GM10248 (cell line): ENCODE data around the gene ACAD10.

ENCODE experiments used
- CTCF ChIA-PET: fragments of 300-600 bp; sonication (Branson Sonifier 250); formaldehyde crosslinking; extraction: SDS; loops from one replicate; lab custom pipeline; 2021; ENCODE audit warnings: antibody characterized with exemption; lab: Yijun Ruan, JAX
- POLR2A ChIA-PET: fragments of 350-650 bp; sonication (Branson Sonifier 250); formaldehyde crosslinking; extraction: SDS; loops from one replicate; lab custom pipeline; 2020; ENCODE audit warnings: antibody characterized with exemption; lab: Yijun Ruan, JAX
- DNase-seq: peaks from one replicate; pipeline ENCODE4 v3.0.0; 2012; ENCODE audit errors: extremely low spot score
- CTCF ChIP-seq: IDR thresholded peaks from 2 replicates; pipeline ENCODE4 v1.5.1; 2012; ENCODE audit warnings: mild to moderate bottlenecking, low read depth; ENCODE audit errors: extremely low read depth, missing control alignments, control extremely low read depth

ACAD10 gene

GRCh38 chr12:111776836-111777344 is 91.0 kb downstream of the ACAD10 start:
- no peak for TF ChIP-seq CTCF
- ChIA-PET CTCF (interaction anchor here (0.7 to 1.5 kb wide), 5 partner anchors 9 to 36 kb away, joined by 3 to 7 read pairs (median 4); no protein-coding TSS in a partner anchor), POLR2A (interaction anchor here (0.6 kb wide), 1 partner anchor 626 kb away, joined by 4 read pairs; no protein-coding TSS in a partner anchor)
- no peak for DNase-seq

- ChIA-PET CTCF (interaction anchor here (0.7 to 1.5 kb wide), 5 partner anchors 10 to 35 kb away, joined by 3 to 7 read pairs (median 4); no protein-coding TSS in a partner anchor), POLR2A (interaction anchor here (0.6 kb wide), 1 partner anchor 626 kb away, joined by 4 read pairs; no protein-coding TSS in a partner anchor)
- no peak for DNase-seq
- TF ChIP-seq CTCF: no peak
These were observed 91.6 kb downstream of the ACAD10 start for GRCh38 chr12:111777345-111778045.

GRCh38 chr12:111780166-111780565 is 94.3 kb downstream of the ACAD10 start:
- CTCF ChIA-PET: no interaction called here
- no peak for DNase-seq
- POLR2A ChIA-PET: no interaction called here
- TF ChIP-seq CTCF: no peak

GRCh38 chr12:111780615-111781014 is 94.8 kb downstream of the ACAD10 start:
- DNase-seq: no peak
- TF ChIP-seq CTCF: no peak
- CTCF ChIA-PET: interaction anchor here (0.9 kb wide), 1 partner anchor 9 kb away, joined by 3 read pairs; no protein-coding TSS in a partner anchor
- POLR2A ChIA-PET: no interaction called here

GRCh38 chr12:111781085-111781658 is 95.3 kb downstream of the ACAD10 start:
- DNase-seq: no peak
- no peak for TF ChIP-seq CTCF
- CTCF ChIA-PET: interaction anchor here (0.9 to 1.6 kb wide), 2 partner anchors 10 to 32 kb away, joined by 3 to 8 read pairs; no protein-coding TSS in a partner anchor
- POLR2A ChIA-PET: no interaction called here

- no peak for TF ChIP-seq CTCF
- POLR2A ChIA-PET: no interaction called here
- CTCF ChIA-PET: interaction anchor here (1.2 to 1.5 kb wide), 2 partner anchors 12 to 30 kb away, joined by 3 to 4 read pairs; no protein-coding TSS in a partner anchor
- no peak for DNase-seq
These were observed 97.2 kb downstream of the ACAD10 start for GRCh38 chr12:111783046-111783445.
